Hepatocyte (in vitro differentiated cells): ENCODE measurements around the gene FAH. TPM values are rescaled to one million over a fixed set of nuclear protein-coding genes. Genes with fewer than 3 reads are reported as not detected.
"Not testable (repeated sequence)": the region's sequence is repeated elsewhere in the genome, so short reads cannot be mapped to it uniquely, and the experiment has no call there.

ENCODE experiments used
- DNase-seq: peaks from one replicate; pipeline ENCODE4 v3.0.0-alpha.2; 2016; ENCODE audit warnings: low spot score
- H2AFZ ChIP-seq: fragments of 200-600 bp; sonication (generic); 2 replicates; pipeline ENCODE4 v1.6.0; 2016; ENCODE audit warnings: antibody characterized with exemption, mild to moderate bottlenecking
- H3K27ac ChIP-seq: fragments of 200-600 bp; sonication (generic); 2 replicates; pipeline ENCODE4 v1.5.1; 2016; ENCODE audit warnings: mild to moderate bottlenecking
- H3K27me3 ChIP-seq: fragments of 200-600 bp; sonication (generic); 2 replicates; pipeline ENCODE4 v1.6.1; 2016
- H3K36me3 ChIP-seq: fragments of 200-600 bp; sonication (generic); replicated peaks from 2 replicates; pipeline ENCODE4 v1.5.1; 2016; ENCODE audit warnings: low read depth; ENCODE audit not compliant: insufficient read depth
- H3K4me1 ChIP-seq: fragments of 200-600 bp; sonication (generic); 2 replicates; pipeline ENCODE4 v1.5.1; 2016; ENCODE audit warnings: mild to moderate bottlenecking, moderate library complexity; ENCODE audit not compliant: insufficient read depth
- H3K4me2 ChIP-seq: fragments of 200-600 bp; sonication (generic); 2 replicates; pipeline ENCODE4 v1.6.0; 2016
- H3K4me3 ChIP-seq: fragments of 200-600 bp; sonication (generic); 2 replicates; pipeline ENCODE4 v1.5.1; 2016; ENCODE audit warnings: mild to moderate bottlenecking
- H3K79me2 ChIP-seq: fragments of 200-600 bp; sonication (generic); 2 replicates; pipeline ENCODE4 v1.6.0; 2017; ENCODE audit warnings: mild to moderate bottlenecking
- H3K9me2 ChIP-seq: fragments of 200-600 bp; sonication (generic); replicated peaks from 2 replicates; pipeline ENCODE4 v1.6.0; 2017; ENCODE audit warnings: mild to moderate bottlenecking; ENCODE audit not compliant: insufficient read depth
- H3K9me3 ChIP-seq: fragments of 200-600 bp; sonication (generic); 2 replicates; pipeline ENCODE4 v1.5.1; 2016; ENCODE audit warnings: low read depth, mild to moderate bottlenecking
- H4K20me1 ChIP-seq: fragments of 200-600 bp; sonication (generic); 2 replicates; pipeline ENCODE4 v1.6.0; 2016; ENCODE audit warnings: mild to moderate bottlenecking; ENCODE audit not compliant: insufficient read depth, poor library complexity, severe bottlenecking
- EZH2 ChIP-seq: fragments of 200-600 bp; sonication (generic); IDR thresholded peaks from 2 replicates; pipeline ENCODE4 v1.6.1; 2016; ENCODE audit warnings: antibody characterized with exemption, mild to moderate bottlenecking, borderline replicate concordance
- EZH2phosphoT487 ChIP-seq: fragments of 200-600 bp; sonication (generic); IDR thresholded peaks from one replicate; pipeline ENCODE4 v1.6.1; 2018; ENCODE audit warnings: antibody characterized with exemption, mild to moderate bottlenecking, low read depth, moderate library complexity; ENCODE audit not compliant: unreplicated experiment, severe bottlenecking
- WGBS: methylation state at CpG from one replicate; pipeline ENCODE4 v1.1.6; 2016; ENCODE audit warnings: low lambda C conversion rate; ENCODE audit errors: missing lambda C conversion rate; 5-methylcytosine and 5-hydroxymethylcytosine counted together
- polyA plus RNA-seq: library from polyadenylated mRNA; unstranded; fragments of >200 nt; fragmentation: Nextera tagmentation; extraction: Ambion mirVana; gene quantifications from 2 replicates; pipeline ENCODE4 v1.2.1, GENCODE V29; 2016
- total RNA-seq: library from RNA; depleted of rRNA; stranded (reverse); fragments of >200 nt; gene quantifications from 2 replicates; pipeline ENCODE4 v1.2.3, GENCODE V29; 2014
- TF ChIP-seq, protein P1 (sequence below): fragments of 200-600 bp; sonication (generic); IDR thresholded peaks from 2 replicates; pipeline ENCODE4 v1.5.1; 2016; ENCODE audit warnings: antibody characterized with exemption, mild to moderate bottlenecking; ENCODE audit not compliant: poor library complexity

Gene FAH
- total and polyA plus RNA-seq, 2 experiments from 2014 or later, result 58.0 to 90.5 TPM

DNA sequence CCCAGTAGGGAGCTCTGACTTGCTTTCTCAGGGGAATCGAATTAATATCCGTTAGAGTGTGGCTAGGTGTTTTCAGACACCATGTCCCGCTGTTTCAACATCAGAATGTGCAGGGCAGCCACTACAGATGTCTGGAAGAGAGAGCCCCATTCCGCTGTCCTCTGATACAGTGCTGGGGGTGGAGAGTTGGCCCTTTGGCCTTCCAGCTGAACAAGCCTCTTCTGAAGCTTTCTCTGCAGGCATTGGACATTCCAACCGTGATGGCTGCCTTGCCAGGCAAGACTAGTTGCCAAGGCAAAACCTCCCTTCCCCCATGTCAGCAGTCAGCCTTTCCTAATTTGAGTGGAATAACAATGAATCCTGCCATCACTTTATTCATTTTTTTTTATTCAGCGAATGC is 1.5 kb downstream of the FAH start:
- 83% methylated on average over 6 of the region's 6 CpGs for WGBS
- peaks cover 12% of the 10 kb centered on the region for H3K79me2 ChIP-seq
- H3K36me3 ChIP-seq, result no peaks in the 10 kb centered on the region
- peak; percentile 50 for DNase-seq
- no peaks in the 10 kb centered on the region for H3K27me3 ChIP-seq
- H3K4me3 ChIP-seq, result no peak overlapping the region
- peak overlapping the region; percentile 84 for H3K4me2 ChIP-seq
- no peak overlapping the region for H2AFZ ChIP-seq
- H3K27ac ChIP-seq, result peak overlapping the region; percentile 85
- H3K4me1 ChIP-seq, result peaks cover 15% of the 10 kb centered on the region
- no peaks in the 10 kb centered on the region for H3K9me3 ChIP-seq
- no peaks in the 10 kb centered on the region for H3K9me2 ChIP-seq
- TF ChIP-seq EZH2 (no peak), EZH2phosphoT487 (no peak)
- TF ChIP-seq, protein P1, sequence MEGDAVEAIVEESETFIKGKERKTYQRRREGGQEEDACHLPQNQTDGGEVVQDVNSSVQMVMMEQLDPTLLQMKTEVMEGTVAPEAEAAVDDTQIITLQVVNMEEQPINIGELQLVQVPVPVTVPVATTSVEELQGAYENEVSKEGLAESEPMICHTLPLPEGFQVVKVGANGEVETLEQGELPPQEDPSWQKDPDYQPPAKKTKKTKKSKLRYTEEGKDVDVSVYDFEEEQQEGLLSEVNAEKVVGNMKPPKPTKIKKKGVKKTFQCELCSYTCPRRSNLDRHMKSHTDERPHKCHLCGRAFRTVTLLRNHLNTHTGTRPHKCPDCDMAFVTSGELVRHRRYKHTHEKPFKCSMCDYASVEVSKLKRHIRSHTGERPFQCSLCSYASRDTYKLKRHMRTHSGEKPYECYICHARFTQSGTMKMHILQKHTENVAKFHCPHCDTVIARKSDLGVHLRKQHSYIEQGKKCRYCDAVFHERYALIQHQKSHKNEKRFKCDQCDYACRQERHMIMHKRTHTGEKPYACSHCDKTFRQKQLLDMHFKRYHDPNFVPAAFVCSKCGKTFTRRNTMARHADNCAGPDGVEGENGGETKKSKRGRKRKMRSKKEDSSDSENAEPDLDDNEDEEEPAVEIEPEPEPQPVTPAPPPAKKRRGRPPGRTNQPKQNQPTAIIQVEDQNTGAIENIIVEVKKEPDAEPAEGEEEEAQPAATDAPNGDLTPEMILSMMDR, result no peak
- H4K20me1 ChIP-seq, result no peaks in the 10 kb centered on the region

DNA sequence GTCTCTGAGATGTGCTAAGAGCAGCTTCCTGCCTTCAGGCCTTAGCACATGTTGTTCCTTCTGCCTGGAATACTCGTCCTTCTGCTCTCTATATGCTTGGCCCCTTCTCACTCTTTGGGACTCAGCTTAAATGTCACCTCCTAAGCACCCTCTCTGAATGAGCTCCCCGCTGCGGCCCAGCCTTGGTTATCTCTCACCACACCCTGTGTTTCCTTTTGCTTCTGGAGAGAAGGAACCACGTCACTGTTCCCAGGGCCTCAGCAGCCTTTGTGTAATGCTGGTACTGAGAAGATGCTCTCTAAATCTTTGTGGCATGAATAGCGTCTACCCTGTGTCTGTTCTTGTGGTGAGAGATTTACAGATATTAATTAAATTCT is 2.2 kb downstream of the FAH start:
- H2AFZ ChIP-seq, result no peak overlapping the region
- H4K20me1 ChIP-seq, result no peaks in the 10 kb centered on the region
- peaks cover 12% of the 10 kb centered on the region for H3K79me2 ChIP-seq
- no peak overlapping the region for H3K4me3 ChIP-seq
- H3K9me2 ChIP-seq, result no peaks in the 10 kb centered on the region
- DNase-seq, result no peak
- peak overlapping the region; percentile 84 for H3K4me2 ChIP-seq
- H3K27me3 ChIP-seq, result no peaks in the 10 kb centered on the region
- H3K27ac ChIP-seq, result peak overlapping the region; percentile 85
- no peak for TF ChIP-seq EZH2phosphoT487
- no peak for TF ChIP-seq EZH2
- TF ChIP-seq, protein P1, result no peak
- 87% methylated on average over 5 of the region's 5 CpGs for WGBS
- H3K9me3 ChIP-seq, result no peaks in the 10 kb centered on the region
- H3K4me1 ChIP-seq, result peaks cover 15% of the 10 kb centered on the region
- no peaks in the 10 kb centered on the region for H3K36me3 ChIP-seq

DNA sequence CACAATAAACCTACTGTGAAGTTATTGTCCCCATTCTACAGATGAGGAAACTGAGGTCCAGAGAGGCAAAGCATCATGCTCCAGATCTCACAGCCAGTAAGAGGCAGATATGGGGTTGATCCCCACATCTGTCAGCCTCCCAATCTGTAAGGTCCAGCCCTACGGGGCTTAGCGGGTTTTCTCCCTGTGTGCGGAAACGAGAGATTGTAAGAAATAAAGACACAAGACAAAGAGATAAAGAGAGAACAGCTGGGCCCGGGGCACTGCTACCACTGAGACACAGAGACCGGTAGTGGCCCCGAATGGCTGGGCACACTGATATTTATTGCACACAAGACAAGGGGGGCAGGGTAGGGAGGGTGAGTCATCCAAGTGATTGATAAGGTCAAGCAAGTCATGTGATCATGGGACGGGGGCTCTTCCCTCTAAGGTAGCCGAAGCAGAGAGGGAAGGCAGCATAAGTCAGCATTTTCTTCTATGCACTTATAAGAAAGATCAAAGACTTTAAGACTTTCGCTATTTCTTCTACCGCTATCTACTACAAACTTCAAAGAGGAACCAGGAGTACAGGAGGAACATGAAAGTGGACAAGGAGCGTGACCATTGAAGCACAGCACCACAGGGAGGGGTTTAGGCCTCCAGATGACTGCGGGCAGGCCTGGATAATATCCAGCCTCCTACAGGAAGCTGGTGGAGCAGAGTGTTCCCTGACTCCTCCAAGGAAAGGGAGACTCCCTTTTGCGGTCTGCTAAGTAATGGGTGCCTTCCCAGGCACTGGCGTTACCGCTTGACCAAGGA is 2.8 kb downstream of the FAH start:
- Histone ChIP-seq H3K79me2 (peaks cover 12% of the 10 kb centered on the region), H3K4me2 (peak overlapping the region; percentile 84), H3K27ac (peak overlapping the region; percentile 85), H3K4me1 (peaks cover 21% of the 10 kb centered on the region)
- not testable (repeated sequence) for H3K27me3 ChIP-seq, H3K9me3 ChIP-seq, H2AFZ ChIP-seq, H3K9me2 ChIP-seq, H3K36me3 ChIP-seq, H3K4me3 ChIP-seq, H4K20me1 ChIP-seq
- DNase-seq, result peak; percentile 75
- WGBS, result 42% methylated on average over 16 of the region's 16 CpGs

DNA sequence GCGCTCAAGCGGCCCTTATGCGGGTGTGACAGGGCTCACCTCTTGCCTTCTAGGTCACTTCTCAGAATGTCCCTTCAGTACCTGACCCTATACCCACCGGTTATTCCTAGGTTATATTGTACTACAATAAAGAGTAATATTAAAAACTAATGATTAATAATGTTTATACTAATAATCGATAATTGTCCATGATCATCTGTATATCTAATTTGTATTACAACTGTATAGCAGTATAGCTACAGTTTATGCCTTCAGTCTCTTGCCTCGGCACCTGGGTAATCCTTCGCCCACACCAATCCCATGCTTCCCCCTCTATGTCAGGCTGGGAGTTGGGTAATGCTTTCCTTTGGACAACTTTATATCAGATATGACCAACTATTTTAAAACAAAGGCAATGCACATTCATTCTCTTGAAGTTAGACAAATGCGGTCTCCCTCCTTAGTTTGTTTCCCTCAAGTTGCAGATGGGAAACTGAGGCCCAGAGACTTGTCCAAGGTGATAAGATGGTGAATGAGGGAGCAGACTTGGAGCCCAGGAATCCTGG is 3.4 kb downstream of the FAH start:
- H3K9me3 ChIP-seq, result no peaks in the 10 kb centered on the region
- no peak overlapping the region for H2AFZ ChIP-seq
- peak overlapping the region; percentile 10 for H3K4me2 ChIP-seq
- H4K20me1 ChIP-seq, result no peaks in the 10 kb centered on the region
- TF ChIP-seq EZH2phosphoT487, result no peak
- TF ChIP-seq EZH2, result no peak
- no peaks in the 10 kb centered on the region for H3K9me2 ChIP-seq
- DNase-seq, result no peak
- no peaks in the 10 kb centered on the region for H3K27me3 ChIP-seq
- H3K27ac ChIP-seq, result peak overlapping the region; percentile 29
- H3K36me3 ChIP-seq, result no peaks in the 10 kb centered on the region
- 84% methylated on average over 8 of the region's 8 CpGs for WGBS
- peaks cover 12% of the 10 kb centered on the region for H3K79me2 ChIP-seq
- peaks cover 27% of the 10 kb centered on the region for H3K4me1 ChIP-seq
- no peak overlapping the region for H3K4me3 ChIP-seq
